A549 treated with Hydrocortisone at 1 μM for 4 hours (cell line): ENCODE data around the gene FADS6. TPM values are rescaled to one million over a fixed set of nuclear protein-coding genes. Genes with fewer than 3 reads are reported as not detected.

ENCODE experiments used
- total RNA-seq: library from RNA; stranded (reverse); fragments of 200-300 nt; extraction: Qiagen RNA extraction; gene quantifications from 5 replicates; pipeline ENCODE4 v1.2.3, GENCODE V29; 2022

FADS6 gene, protein sequence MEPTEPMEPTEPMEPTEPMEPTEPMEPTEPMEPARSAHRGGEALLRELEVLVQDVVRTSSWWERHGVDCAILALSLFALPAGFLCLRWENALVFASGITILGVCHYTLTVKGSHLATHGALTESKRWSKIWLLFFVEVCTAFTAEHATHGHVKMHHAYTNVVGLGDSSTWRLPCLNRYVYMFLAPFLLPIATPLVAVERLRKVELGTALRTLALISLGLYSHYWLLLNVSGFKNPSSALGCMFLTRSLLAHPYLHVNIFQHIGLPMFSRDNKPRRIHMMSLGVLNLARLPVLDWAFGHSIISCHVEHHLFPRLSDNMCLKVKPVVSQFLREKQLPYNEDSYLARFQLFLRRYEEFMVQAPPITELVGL
- 0.09 TPM in 1 of 5 replicates, not detected in the others for total RNA-seq

DNA sequence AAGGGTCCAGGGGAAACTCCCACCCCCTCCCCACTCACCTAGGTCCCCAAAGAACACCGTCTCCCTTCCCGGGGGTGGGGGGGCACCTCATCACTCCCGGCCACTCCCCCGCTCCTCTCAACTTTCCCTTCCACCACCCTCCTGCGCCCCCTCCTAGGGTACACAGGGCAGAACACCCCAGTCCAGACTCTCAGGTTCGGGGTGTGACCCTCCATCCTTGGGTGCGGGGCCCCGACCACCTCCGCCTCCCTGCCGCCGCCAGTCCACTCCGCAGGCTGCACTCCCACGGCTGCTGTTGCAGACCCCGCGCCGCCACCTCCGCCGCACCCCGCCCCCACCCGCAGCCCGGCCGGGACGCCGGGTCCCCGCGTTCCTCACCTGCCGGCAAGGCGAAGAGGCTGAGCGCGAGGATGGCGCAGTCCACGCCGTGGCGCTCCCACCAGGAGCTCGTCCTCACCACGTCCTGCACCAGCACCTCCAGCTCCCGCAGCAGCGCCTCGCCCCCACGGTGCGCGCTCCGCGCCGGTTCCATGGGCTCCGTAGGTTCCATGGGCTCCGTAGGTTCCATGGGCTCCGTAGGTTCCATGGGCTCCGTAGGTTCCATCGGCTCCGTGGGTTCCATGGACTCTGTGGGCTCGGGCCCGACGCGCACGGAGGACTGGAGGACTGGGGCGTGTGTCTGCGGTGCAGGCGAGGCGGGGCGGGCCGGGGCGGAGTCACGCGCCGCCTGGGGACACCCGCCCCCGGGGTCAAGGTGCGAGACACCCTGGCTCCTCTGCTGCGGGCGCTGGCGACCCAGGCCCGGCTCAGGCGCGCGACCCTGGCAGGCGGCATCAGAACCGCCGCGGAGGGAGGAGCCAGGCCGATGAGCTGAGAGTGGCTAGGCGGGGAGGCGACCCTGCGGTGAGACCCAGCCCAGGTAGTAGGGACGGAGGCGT lies at the start of gene FADS6:
Gene FADS6, minus strand, starts transcription at position 660 of the 938 bp plus-strand sequence. Its CDS starts 38 bp downstream, at position 622.

DNA sequence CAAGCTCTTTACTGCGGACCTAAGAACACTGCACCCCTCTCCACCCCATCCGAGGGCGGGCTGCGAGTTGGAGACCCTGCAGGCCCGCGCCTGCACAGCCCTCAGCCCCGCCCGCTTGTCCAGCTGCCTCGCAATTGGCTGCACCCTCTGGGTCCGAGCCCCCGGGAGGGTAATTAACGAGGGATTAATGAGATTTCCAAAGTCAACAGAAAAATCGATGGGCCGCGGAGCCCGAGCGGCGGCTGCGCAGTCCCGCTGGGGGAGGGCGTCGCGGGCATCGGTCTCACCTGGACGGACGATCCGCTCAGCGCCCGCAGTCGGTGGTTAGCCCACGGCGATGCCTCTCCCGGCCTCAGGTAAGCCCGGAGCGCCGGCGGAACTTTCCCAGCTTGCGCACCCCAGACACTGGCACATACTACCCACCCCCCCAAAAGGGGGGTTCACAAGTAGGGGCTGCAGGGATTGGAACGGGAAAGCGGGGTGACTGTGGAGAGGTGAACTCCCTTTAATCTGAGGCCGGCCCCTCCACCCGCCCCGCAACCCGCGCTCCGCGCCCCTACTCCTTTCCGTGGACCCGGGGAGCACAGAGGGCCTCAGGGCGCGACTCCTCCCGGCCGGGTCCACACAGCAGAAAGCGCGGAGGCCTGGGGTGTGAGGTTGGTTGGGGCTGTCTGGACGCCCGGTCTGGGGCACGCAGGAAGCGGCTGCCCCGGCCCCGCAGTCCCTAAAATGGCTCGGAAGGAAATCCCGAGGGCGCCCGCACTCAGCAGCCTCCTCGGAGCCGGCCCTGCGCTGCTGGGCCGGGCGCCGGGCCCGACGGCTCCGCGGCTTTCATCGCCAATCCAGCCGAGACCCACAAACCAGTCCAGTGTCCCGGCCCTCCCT lies 42.4 kb upstream of the FADS6 start, which contains the start of gene OTOP3:
Gene OTOP3, plus strand, starts transcription at position 314 of the 885 bp plus-strand sequence. Its CDS starts 24 bp downstream, at position 338.

DNA sequence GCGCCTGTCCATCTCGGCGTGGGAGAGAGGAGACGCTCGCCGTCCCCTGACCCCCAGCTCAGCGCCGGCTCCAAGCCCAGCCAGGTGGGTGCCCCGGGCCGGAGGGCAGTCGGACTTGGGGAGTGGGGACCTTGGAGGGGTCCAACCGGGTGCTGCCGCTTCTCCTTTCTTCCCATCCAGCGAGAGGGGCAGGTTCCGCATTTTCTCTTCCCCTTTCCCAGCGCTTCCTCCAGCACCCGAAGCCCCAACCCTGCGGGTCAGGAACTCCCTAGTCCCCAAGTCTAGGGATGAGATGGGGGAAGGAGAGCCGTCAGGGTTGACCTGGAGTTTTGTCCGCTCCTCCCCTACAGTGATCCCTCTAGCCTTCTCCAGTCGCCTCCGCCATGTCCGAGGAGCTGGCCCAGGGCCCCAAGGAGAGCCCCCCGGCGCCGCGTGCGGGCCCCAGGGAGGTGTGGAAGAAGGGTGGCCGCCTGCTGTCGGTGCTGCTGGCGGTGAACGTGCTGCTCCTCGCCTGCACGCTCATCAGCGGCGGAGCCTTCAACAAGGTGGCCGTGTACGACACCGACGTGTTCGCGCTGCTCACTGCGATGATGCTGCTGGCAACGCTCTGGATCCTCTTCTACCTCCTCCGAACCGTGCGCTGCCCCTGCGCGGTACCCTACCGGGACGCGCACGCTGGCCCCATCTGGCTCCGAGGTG lies 31.0 kb upstream of the FADS6 start, which contains the start of gene OTOP2:
Gene OTOP2, plus strand, starts transcription at position 24 of the 699 bp plus-strand sequence. Its CDS starts 360 bp downstream, at position 384.

DNA sequence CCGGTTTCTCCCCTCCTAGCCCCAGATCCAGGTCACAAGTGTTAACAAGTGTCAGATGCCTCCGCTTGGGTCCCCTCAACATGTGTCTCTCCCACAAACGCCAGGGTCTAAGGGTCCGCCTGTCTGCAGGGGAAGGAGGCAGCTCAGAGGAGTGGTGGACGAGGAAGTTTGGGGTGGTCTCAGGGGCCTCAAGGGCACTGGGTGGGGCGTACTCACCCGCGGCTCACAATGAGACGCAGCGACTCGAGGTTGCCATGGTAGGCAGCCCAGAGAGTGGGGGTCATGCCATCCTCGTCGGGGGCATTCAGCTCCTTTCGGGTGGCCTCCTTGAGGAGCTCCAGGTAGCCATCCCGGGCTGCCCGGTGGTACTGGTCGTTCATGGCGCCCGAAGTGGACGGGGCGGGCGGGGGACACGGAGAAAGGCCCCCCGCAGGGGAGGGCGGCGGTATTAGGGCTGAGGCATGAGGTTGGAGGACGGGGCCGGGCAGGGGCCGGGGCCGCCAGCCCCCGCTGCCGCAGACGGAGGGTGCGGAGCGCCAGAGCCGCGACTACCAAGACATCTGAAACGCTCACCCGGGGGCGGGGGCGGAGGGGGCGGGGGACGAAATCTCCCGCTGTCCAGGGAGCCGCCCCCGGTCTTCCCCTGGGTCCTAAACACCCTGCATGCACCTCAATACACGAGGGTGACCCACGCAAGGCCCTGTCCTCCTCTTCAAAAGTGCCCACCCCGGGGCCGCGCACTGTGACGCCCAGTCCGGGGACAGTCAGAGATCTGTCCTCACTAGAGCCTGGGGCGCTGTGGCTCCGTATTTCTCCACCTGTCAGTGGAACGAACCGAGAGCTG lies 29.5 kb upstream of the FADS6 start, which contains the start of gene USH1G:
Gene USH1G, minus strand, starts transcription at position 562 of the 844 bp plus-strand sequence. Its CDS starts 182 bp downstream, at position 380.

DNA sequence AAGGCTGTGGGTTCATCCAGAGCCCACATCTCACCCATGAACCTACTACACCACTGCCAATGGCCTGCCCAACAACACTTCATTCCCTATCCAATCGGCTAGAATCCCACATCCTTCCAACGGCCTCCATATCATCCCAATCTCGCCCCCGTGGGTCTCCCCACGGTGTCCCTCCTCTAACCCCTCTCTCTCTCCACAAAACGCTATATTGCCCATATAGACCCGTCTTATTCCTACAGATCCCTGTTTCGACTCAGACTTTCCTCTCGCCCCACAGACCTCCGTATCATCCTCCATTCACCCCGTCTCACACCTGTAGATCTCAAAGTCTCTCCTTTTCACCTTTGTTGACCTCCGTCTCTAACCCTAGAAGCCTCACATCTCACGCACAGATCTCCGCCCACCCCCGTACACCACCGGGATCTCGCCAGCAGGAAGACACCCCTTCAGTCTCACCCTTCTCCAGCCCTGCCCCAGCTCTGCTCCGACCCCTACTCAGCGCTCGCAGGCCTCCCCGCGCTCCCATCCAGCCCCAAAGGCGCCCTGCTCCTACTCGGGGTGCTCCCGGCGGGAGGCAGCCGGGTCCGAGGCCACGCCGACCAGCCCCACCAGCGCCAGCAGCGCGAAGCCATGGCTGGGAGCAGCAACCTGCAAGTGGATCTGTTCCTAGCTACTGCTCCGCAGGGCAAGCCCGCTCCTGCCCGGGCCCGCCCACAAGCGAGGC lies 21.0 kb downstream of the FADS6 start, which contains the start of gene FDXR:
Gene FDXR, minus strand, starts transcription at position 682 of the 724 bp plus-strand sequence. Its CDS starts 50 bp downstream, at position 632.

DNA sequence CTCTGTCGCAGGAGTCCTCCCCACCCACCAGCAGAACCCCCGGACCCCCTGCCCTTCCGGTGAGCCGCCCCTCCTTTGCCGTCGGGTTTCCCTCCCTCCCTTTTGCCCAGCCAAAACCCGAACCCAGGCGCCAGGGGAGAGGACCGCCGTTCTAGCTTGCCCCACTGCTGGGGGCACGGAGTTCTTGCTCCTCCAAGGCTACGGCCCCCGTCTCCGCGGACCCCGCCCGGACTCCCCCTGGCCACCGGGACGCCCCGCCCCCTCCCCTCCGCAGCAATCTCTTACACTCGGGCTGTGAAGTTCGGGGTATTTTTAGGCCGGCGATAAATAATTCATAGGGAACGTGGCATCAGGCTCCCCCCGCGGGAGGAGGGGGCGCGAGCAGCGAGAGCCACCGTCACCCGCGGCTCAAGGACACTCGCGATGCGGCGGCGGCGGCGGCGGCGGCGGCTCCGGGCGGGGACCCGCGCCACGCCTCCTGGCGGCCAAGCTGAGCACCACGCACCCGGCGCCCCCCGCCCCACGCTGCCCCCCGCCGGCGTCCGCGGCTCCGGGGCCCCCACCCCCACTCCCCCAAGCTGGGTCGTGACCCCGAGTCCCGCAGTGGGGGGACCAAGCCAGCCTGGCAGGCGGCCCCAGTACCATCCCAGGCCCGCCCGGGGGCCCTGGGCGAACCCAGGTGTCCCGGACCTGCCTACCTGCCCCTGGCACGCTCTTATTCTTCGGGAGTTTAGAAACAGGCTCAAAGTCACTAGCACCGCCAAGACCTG lies 33.8 kb downstream of the FADS6 start, which contains the start of gene GRIN2C:
Gene GRIN2C, minus strand, starts transcription at position 427 of the 770 bp plus-strand sequence. CDS start 4,793 bp downstream, outside the sequence.

Other genes with a start within 250 kb of the FADS6 start
- gene CD300LF, start 180.7 kb downstream of the FADS6 start, total RNA-seq: not detected in 5 replicates
- 0.84 to 1.7 TPM (median 1.2 TPM) in 5 replicates for gene RAB37, start 156.4 kb downstream of the FADS6 start, total RNA-seq
- 35.6 to 43.3 TPM (median 40.9 TPM) in 5 replicates for gene NHERF1, start 145.0 kb downstream of the FADS6 start, total RNA-seq
- 47.3 to 59.2 TPM (median 52.9 TPM) in 5 replicates for gene NAT9, start 117.3 kb downstream of the FADS6 start, total RNA-seq
- 0.15 to 0.30 TPM (median 0.18 TPM) in 5 replicates for gene GRIN2C, start 33.7 kb downstream of the FADS6 start, total RNA-seq
- gene FDXR, start 20.6 kb downstream of the FADS6 start, total RNA-seq: 52.1 to 74.4 TPM (median 60.4 TPM) in 5 replicates
- 0.02 to 0.14 TPM (median 0.09 TPM) in 5 replicates for gene USH1G, start 29.6 kb upstream of the FADS6 start, total RNA-seq
- gene OTOP2, start 30.6 kb upstream of the FADS6 start, total RNA-seq: 0.06 to 0.12 TPM (median 0.08 TPM) in 5 replicates
- gene OTOP3, start 42.3 kb upstream of the FADS6 start, total RNA-seq: not detected in 5 replicates
- 15.3 to 18.3 TPM (median 16.9 TPM) in 5 replicates for gene HID1, start 79.1 kb upstream of the FADS6 start, total RNA-seq
- gene CDR2L, start 94.0 kb upstream of the FADS6 start, total RNA-seq: 65.6 to 80.7 TPM (median 75.4 TPM) in 5 replicates
- 71.2 to 79.0 TPM (median 76.6 TPM) in 5 replicates for gene MRPL58, start 119.0 kb upstream of the FADS6 start, total RNA-seq
- 481 to 533 TPM (median 504 TPM) in 5 replicates for gene ATP5PD, start 153.3 kb upstream of the FADS6 start, total RNA-seq
- 30.1 to 35.5 TPM (median 30.5 TPM) in 5 replicates for gene KCTD2, start 153.6 kb upstream of the FADS6 start, total RNA-seq
- gene SLC16A5, start 194.3 kb upstream of the FADS6 start, total RNA-seq: 25.8 to 33.0 TPM (median 29.0 TPM) in 5 replicates
- gene ARMC7, start 216.3 kb upstream of the FADS6 start, total RNA-seq: 16.6 to 20.8 TPM (median 17.5 TPM) in 5 replicates
- 81.2 to 127 TPM (median 122 TPM) in 5 replicates for gene NT5C, start 238.1 kb upstream of the FADS6 start, total RNA-seq